TTC549 (cell line): ENCODE measurements around the gene PRELP.

Experiments
- FAIRE-seq: peaks from 2 replicates; lab custom pipeline; 2012; peaks lifted over from hg19 to GRCh38; lab: Jason Lieb, UNC

Gene PRELP

GRCh38 chr1:203478986-203479385, 3.4 kb downstream of the PRELP start:
- FAIRE-seq: no peak

GRCh38 chr1:203479646-203480045, 4.0 kb downstream of the PRELP start:
- no peak for FAIRE-seq

- FAIRE-seq: no peak
These were observed 4.5 kb downstream of the PRELP start for GRCh38 chr1:203480084-203480483.

GRCh38 chr1:203480525-203481084, 5.0 kb downstream of the PRELP start:
- FAIRE-seq: no peak

GRCh38 chr1:203481196-203481595, 5.6 kb downstream of the PRELP start:
- no peak for FAIRE-seq

- no peak for FAIRE-seq
These were observed 11.2 kb downstream of the PRELP start for GRCh38 chr1:203486618-203487370.

GRCh38 chr1:203488539-203488938, 12.9 kb downstream of the PRELP start:
- FAIRE-seq: no peak

- FAIRE-seq: no peak
These were observed 15.0 kb downstream of the PRELP start for GRCh38 chr1:203490607-203491006.

- no peak for FAIRE-seq
These were observed 16.1 kb downstream of the PRELP start for GRCh38 chr1:203491664-203492063.

- FAIRE-seq: no peak
These were observed 16.6 kb downstream of the PRELP start for GRCh38 chr1:203492082-203492747.

GRCh38 chr1:203492748-203493130, 17.1 kb downstream of the PRELP start:
- FAIRE-seq: no peak

- no peak for FAIRE-seq
These were observed 18.3 kb downstream of the PRELP start, which contains the start of gene OPTC for GRCh38 chr1:203493901-203494300. Gene OPTC (plus strand): TSS chr1:203494153. CDS start chr1:203496006, 1,853 bp downstream.

GRCh38 chr1:203495845-203496244, 20.2 kb downstream of the PRELP start:
- no peak for FAIRE-seq

GRCh38 chr1:203497269-203497777, 21.7 kb downstream of the PRELP start:
- no peak for FAIRE-seq

- no peak for FAIRE-seq
These were observed 24.2 kb downstream of the PRELP start for GRCh38 chr1:203499643-203500278.

- FAIRE-seq: no peak
These were observed 24.7 kb downstream of the PRELP start for GRCh38 chr1:203500279-203500678.

GRCh38 chr1:203503836-203504235, 28.2 kb downstream of the PRELP start:
- no peak for FAIRE-seq

- FAIRE-seq: peak; percentile 79
These were observed 29.0 kb downstream of the PRELP start for GRCh38 chr1:203504400-203505250.

GRCh38 chr1:203505526-203506204, 30.1 kb downstream of the PRELP start:
- FAIRE-seq: no peak

- FAIRE-seq: no peak
These were observed 31.4 kb downstream of the PRELP start for GRCh38 chr1:203506858-203507626.
